Gastrocnemius medialis (tissue), 4 donors: ENCODE results near the gene BORCS5.

ENCODE experiments used
- POLR2A ChIP-seq, 2 donors: fragments of 450-650 bp; IDR thresholded peaks; one replicate each; pipeline ENCODE4 v1.6.1; 2017; ENCODE audit warnings: antibody characterized with exemption in 2 of 2, mild to moderate bottlenecking in 2 of 2, moderate library complexity in 2 of 2
- TF ChIP-seq, protein P1 (sequence below), 5 experiments: fragments of 450-650 bp in 3 of 5; fragments of 200-600 bp in 2 of 5; sonication (generic) in 2 of 5; IDR thresholded peaks in 4 of 5; conservative IDR thresholded peaks in 1 of 5; 1 replicate in 4 of 5; 2 replicates in 1 of 5; pipeline ENCODE4 v1.5.1; 2016 to 2019; ENCODE audit warnings: antibody characterized with exemption in 5 of 5, mild to moderate bottlenecking in 3 of 5, moderate library complexity in 3 of 5

DNA sequence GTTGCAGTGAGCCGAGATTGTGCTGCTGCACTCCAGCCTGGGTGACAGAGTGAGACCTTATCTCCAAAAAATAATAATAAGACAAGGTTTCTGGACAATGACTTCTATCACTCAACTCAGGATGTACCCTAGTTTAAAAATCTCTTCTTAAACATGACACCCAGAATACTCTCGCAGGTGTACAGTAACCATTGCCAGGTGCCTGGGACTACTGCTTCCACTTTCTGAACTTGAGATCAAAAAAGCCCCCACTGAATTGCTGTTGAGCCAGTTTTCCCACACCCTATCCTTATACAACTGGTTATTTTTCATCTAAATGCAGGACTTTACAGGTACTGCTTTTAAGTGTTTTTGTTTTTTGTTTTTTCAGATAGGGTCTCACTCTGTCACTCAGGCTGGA lies 36.3 kb downstream of the BORCS5 start:
- TF ChIP-seq, protein P1, sequence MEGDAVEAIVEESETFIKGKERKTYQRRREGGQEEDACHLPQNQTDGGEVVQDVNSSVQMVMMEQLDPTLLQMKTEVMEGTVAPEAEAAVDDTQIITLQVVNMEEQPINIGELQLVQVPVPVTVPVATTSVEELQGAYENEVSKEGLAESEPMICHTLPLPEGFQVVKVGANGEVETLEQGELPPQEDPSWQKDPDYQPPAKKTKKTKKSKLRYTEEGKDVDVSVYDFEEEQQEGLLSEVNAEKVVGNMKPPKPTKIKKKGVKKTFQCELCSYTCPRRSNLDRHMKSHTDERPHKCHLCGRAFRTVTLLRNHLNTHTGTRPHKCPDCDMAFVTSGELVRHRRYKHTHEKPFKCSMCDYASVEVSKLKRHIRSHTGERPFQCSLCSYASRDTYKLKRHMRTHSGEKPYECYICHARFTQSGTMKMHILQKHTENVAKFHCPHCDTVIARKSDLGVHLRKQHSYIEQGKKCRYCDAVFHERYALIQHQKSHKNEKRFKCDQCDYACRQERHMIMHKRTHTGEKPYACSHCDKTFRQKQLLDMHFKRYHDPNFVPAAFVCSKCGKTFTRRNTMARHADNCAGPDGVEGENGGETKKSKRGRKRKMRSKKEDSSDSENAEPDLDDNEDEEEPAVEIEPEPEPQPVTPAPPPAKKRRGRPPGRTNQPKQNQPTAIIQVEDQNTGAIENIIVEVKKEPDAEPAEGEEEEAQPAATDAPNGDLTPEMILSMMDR (IDR thresholded peaks at IDR 0.05 in 4 of 5, conservative IDR thresholded peaks at IDR 0.05 in 1 of 5): no peak
- TF ChIP-seq POLR2A (IDR thresholded peaks at IDR 0.05): no peak
